ENCODE data around the gene B3GAT1.

The B3GAT1 gene

GRCh38 chr11:134391656-134392055 lies 20.4 kb downstream of the B3GAT1 start:
- H4K20me1 ChIP-seq (ENCODE audit: insufficient read depth, low read length): no peaks in the 10 kb centered on the region

GRCh38 chr11:134390706-134391569 lies 21.1 kb downstream of the B3GAT1 start:
- H3K9me3 ChIP-seq (ENCODE audit: insufficient read depth, low read length): no peaks in the 10 kb centered on the region
- H3K4me2 ChIP-seq (ENCODE audit: low read length): no peak overlapping the region
- no peaks in the 10 kb centered on the region for H4K20me1 ChIP-seq (ENCODE audit: insufficient read depth, low read length)
- H3K9ac ChIP-seq (ENCODE audit: low read length): no peak overlapping the region
- no peaks in the 10 kb centered on the region for H3K79me2 ChIP-seq (ENCODE audit: low read length)
- H2AFZ ChIP-seq (ENCODE audit: low read depth, low read length): no peak overlapping the region
- H3K4me1 ChIP-seq (ENCODE audit: low read length): no peaks in the 10 kb centered on the region
- H3K4me3 ChIP-seq (ENCODE audit: low read length): no peak overlapping the region
- no peaks in the 10 kb centered on the region for H3K36me3 ChIP-seq (replicated peaks; ENCODE audit: low read depth, low read length)
- no peak for TF ChIP-seq CTCF (IDR thresholded peaks at IDR 0.05; ENCODE audit: low read depth, low read length)
- H3K27me3 ChIP-seq (ENCODE audit: low read depth, low read length): no peaks in the 10 kb centered on the region
- H3K27ac ChIP-seq (ENCODE audit: low read length): no peak overlapping the region

More at GRCh38 chr11:134391656-134392055, 20.4 kb downstream of the B3GAT1 start:
- Histone ChIP-seq H3K4me2 (ENCODE audit: low read length) (no peak overlapping the region), H3K4me1 (ENCODE audit: low read length) (no peaks in the 10 kb centered on the region), H3K4me3 (ENCODE audit: low read length) (no peak overlapping the region), H3K9me3 (ENCODE audit: insufficient read depth, low read length) (no peaks in the 10 kb centered on the region), H3K79me2 (ENCODE audit: low read length) (no peaks in the 10 kb centered on the region), H3K9ac (ENCODE audit: low read length) (no peak overlapping the region), H3K36me3 (replicated peaks; ENCODE audit: low read depth, low read length) (no peaks in the 10 kb centered on the region), H3K27ac (ENCODE audit: low read length) (no peak overlapping the region), H2AFZ (ENCODE audit: low read depth, low read length) (no peak overlapping the region), H3K27me3 (ENCODE audit: low read depth, low read length) (no peaks in the 10 kb centered on the region)
- TF ChIP-seq EZH2phosphoT487 (IDR thresholded peaks at IDR 0.05; ENCODE audit: low read depth) (no peak), CTCF (IDR thresholded peaks at IDR 0.05; ENCODE audit: low read depth, low read length) (no peak)

- no peaks in the 10 kb centered on the region for H3K27me3 ChIP-seq (ENCODE audit: low read depth, low read length)
- H3K4me2 ChIP-seq (ENCODE audit: low read length): no peak overlapping the region
- H3K27ac ChIP-seq (ENCODE audit: low read length): no peak overlapping the region
- H3K9me3 ChIP-seq (ENCODE audit: insufficient read depth, low read length): no peaks in the 10 kb centered on the region
- H3K4me1 ChIP-seq (ENCODE audit: low read length): no peaks in the 10 kb centered on the region
- no peaks in the 10 kb centered on the region for H3K79me2 ChIP-seq (ENCODE audit: low read length)
- H4K20me1 ChIP-seq (ENCODE audit: insufficient read depth, low read length): no peaks in the 10 kb centered on the region
- no peaks in the 10 kb centered on the region for H3K36me3 ChIP-seq (replicated peaks; ENCODE audit: low read depth, low read length)
- H3K9ac ChIP-seq (ENCODE audit: low read length): no peak overlapping the region
- no peak overlapping the region for H2AFZ ChIP-seq (ENCODE audit: low read depth, low read length)
- H3K4me3 ChIP-seq (ENCODE audit: low read length): no peak overlapping the region
- TF ChIP-seq CTCF (IDR thresholded peaks at IDR 0.05; ENCODE audit: low read depth, low read length) (no peak), EZH2phosphoT487 (IDR thresholded peaks at IDR 0.05; ENCODE audit: low read depth) (no peak)
These were observed 22.4 kb downstream of the B3GAT1 start for GRCh38 chr11:134389464-134390180.

GRCh38 chr11:134388590-134388989 lies 23.5 kb downstream of the B3GAT1 start:
- no peaks in the 10 kb centered on the region for H3K9me3 ChIP-seq (ENCODE audit: insufficient read depth, low read length)
- no peaks in the 10 kb centered on the region for H4K20me1 ChIP-seq (ENCODE audit: insufficient read depth, low read length)
- no peak overlapping the region for H3K9ac ChIP-seq (ENCODE audit: low read length)
- H2AFZ ChIP-seq (ENCODE audit: low read depth, low read length): no peak overlapping the region
- H3K27ac ChIP-seq (ENCODE audit: low read length): no peak overlapping the region
- H3K27me3 ChIP-seq (ENCODE audit: low read depth, low read length): no peaks in the 10 kb centered on the region
- H3K79me2 ChIP-seq (ENCODE audit: low read length): no peaks in the 10 kb centered on the region
- no peaks in the 10 kb centered on the region for H3K4me1 ChIP-seq (ENCODE audit: low read length)
- no peak overlapping the region for H3K4me2 ChIP-seq (ENCODE audit: low read length)
- H3K36me3 ChIP-seq (replicated peaks; ENCODE audit: low read depth, low read length): no peaks in the 10 kb centered on the region
- TF ChIP-seq CTCF (IDR thresholded peaks at IDR 0.05; ENCODE audit: low read depth, low read length): no peak
- no peak for TF ChIP-seq EZH2phosphoT487 (IDR thresholded peaks at IDR 0.05; ENCODE audit: low read depth)
- no peak overlapping the region for H3K4me3 ChIP-seq (ENCODE audit: low read length)

Data from OCI-LY3 (cell line).